AG04450 (cell line): Measurements from ENCODE around the gene DPYSL4. TPM values are rescaled to one million over a fixed set of nuclear protein-coding genes. Genes with fewer than 3 reads are reported as not detected.
"Not testable (repeated sequence)": the region's sequence is repeated elsewhere in the genome, so short reads cannot be mapped to it uniquely, and the experiment has no call there.

Experiments used
- CTCF ChIA-PET: fragments of 300-600, 350-600 bp; formaldehyde crosslinking; extraction: SDS; loops from one replicate; lab custom pipeline; 2022; ENCODE audit warnings: antibody characterized with exemption, inconsistent platforms; lab: Charles Lee
- POLR2A ChIA-PET: fragments of 350-600 bp; formaldehyde crosslinking; extraction: SDS; loops from one replicate; lab custom pipeline; 2021; ENCODE audit warnings: antibody characterized with exemption, inconsistent platforms; lab: Yijun Ruan, JAX
- DNase-seq: peaks from one replicate; pipeline ENCODE4 v3.0.0-alpha.2; 2011; ENCODE audit warnings: low read depth, low spot score
- H3K27ac ChIP-seq: one replicate; pipeline ENCODE4 v1.5.1; 2012; ENCODE audit warnings: low read depth, low read length, control low read depth
- H3K27me3 ChIP-seq: one replicate; pipeline ENCODE4 v1.6.0; 2012; ENCODE audit warnings: low read length; ENCODE audit not compliant: control insufficient read depth, insufficient read depth
- H3K4me3 ChIP-seq: 2 replicates; pipeline ENCODE4 v1.5.1; 2011; ENCODE audit warnings: mild to moderate bottlenecking, low read depth, low read length, control low read depth
- H3K9me3 ChIP-seq: 2 replicates; pipeline ENCODE4 v1.5.1; 2012; ENCODE audit warnings: low read length; ENCODE audit not compliant: control insufficient read depth, insufficient read depth
- polyA plus RNA-seq: library from polyadenylated mRNA; depleted of rRNA; stranded (reverse); fragments of >200 nt; gene quantifications from 2 replicates; pipeline ENCODE4 v1.2.3, GENCODE V29; 2011
- TF ChIP-seq, protein P1 (sequence below): IDR thresholded peaks from 2 replicates; pipeline ENCODE4 v1.5.1; 2011; ENCODE audit warnings: low read depth, low read length, control low read depth, inconsistent platforms

Gene DPYSL4
- polyA plus RNA-seq, 1 experiment, result 9.0 TPM

GRCh38 chr10:132156382-132156781 lies 30.4 kb upstream of the DPYSL4 start:
- H3K9me3 ChIP-seq, result no peaks in the 10 kb centered on the region; the same call in 1 of the 2 replicates
- ChIA-PET CTCF (no interaction called here), POLR2A (no interaction called here)
- no peak overlapping the region for H3K27ac ChIP-seq
- no peaks in the 10 kb centered on the region for H3K27me3 ChIP-seq
- no peak overlapping the region for H3K4me3 ChIP-seq
- TF ChIP-seq, protein P1, sequence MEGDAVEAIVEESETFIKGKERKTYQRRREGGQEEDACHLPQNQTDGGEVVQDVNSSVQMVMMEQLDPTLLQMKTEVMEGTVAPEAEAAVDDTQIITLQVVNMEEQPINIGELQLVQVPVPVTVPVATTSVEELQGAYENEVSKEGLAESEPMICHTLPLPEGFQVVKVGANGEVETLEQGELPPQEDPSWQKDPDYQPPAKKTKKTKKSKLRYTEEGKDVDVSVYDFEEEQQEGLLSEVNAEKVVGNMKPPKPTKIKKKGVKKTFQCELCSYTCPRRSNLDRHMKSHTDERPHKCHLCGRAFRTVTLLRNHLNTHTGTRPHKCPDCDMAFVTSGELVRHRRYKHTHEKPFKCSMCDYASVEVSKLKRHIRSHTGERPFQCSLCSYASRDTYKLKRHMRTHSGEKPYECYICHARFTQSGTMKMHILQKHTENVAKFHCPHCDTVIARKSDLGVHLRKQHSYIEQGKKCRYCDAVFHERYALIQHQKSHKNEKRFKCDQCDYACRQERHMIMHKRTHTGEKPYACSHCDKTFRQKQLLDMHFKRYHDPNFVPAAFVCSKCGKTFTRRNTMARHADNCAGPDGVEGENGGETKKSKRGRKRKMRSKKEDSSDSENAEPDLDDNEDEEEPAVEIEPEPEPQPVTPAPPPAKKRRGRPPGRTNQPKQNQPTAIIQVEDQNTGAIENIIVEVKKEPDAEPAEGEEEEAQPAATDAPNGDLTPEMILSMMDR, result no peak
- no peak for DNase-seq

- H3K4me3 ChIP-seq, result no peak overlapping the region
- POLR2A ChIA-PET, result no interaction called here
- H3K27me3 ChIP-seq, result no peaks in the 10 kb centered on the region
- TF ChIP-seq, protein P1, result no peak
- H3K27ac ChIP-seq, result no peak overlapping the region
- H3K9me3 ChIP-seq, result no peaks in the 10 kb centered on the region; the same call in 1 of the 2 replicates
- CTCF ChIA-PET, result interaction anchor here (1.2 kb wide), 1 partner anchor 15 kb away, joined by 4 read pairs; no protein-coding TSS in a partner anchor
- no peak for DNase-seq
Observed at GRCh38 chr10:132157101-132157500, 29.6 kb upstream of the DPYSL4 start.

DNA sequence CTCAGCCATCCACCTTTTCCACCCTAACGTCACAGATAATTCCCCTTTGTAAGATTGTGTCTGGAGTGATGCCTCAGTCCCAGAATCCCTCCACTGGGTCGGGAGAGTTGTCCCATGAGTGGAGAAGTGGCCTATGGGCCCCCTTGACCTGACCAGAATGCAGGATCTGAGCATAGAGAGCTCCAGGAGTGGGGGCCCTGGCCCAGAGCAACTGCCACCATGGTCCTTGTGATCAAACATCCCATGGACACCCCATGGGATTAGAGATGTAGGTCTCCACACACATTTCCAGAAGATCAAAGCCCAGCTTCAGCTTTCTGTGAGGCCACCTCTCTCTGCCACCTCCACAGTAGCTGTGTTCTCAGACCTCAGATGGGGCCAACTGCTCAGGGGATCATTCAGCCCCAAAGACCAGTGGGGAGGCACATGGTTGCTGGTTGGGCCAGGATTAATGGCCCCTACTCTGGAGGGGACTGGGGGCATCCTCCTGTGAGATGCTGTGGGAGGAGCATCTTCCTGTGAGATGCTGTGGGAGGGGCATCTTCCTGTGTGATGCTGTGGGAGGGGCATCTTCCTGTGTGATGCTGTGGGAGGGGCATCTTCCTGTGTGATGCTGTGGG lies 28.5 kb upstream of the DPYSL4 start:
- ChIA-PET CTCF (interaction anchor here (1.2 kb wide), 1 partner anchor 16 kb away, joined by 4 read pairs; no protein-coding TSS in a partner anchor), POLR2A (no interaction called here)
- TF ChIP-seq, protein P1, result no peak
- no peak for DNase-seq
- no peak overlapping the region for H3K4me3 ChIP-seq
- H3K27ac ChIP-seq, result no peak overlapping the region
- peaks cover 5% of the 10 kb centered on the region for H3K27me3 ChIP-seq
- no peaks in the 10 kb centered on the region; the same call in 1 of the 2 replicates for H3K9me3 ChIP-seq

DNA sequence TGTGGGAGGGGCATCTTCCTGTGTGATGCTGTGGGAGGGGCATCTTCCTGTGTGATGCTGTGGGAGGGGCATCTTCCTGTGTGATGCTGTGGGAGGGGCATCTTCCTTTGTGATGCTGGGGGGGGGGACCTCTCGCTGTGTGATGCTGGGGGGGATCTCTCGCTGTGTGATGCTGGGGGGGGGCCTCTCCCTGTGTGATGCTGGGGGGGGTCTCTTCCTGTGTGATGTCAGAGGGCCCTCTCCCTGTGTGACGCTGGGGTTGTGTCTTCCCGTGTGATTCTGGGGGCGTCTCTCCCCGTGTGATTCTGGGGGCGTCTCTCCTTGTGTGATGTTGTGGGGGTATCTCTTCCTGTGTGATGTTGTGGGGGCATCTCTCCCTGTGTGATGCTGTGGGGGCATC lies 27.9 kb upstream of the DPYSL4 start:
- CTCF ChIA-PET, result no interaction called here

DNA sequence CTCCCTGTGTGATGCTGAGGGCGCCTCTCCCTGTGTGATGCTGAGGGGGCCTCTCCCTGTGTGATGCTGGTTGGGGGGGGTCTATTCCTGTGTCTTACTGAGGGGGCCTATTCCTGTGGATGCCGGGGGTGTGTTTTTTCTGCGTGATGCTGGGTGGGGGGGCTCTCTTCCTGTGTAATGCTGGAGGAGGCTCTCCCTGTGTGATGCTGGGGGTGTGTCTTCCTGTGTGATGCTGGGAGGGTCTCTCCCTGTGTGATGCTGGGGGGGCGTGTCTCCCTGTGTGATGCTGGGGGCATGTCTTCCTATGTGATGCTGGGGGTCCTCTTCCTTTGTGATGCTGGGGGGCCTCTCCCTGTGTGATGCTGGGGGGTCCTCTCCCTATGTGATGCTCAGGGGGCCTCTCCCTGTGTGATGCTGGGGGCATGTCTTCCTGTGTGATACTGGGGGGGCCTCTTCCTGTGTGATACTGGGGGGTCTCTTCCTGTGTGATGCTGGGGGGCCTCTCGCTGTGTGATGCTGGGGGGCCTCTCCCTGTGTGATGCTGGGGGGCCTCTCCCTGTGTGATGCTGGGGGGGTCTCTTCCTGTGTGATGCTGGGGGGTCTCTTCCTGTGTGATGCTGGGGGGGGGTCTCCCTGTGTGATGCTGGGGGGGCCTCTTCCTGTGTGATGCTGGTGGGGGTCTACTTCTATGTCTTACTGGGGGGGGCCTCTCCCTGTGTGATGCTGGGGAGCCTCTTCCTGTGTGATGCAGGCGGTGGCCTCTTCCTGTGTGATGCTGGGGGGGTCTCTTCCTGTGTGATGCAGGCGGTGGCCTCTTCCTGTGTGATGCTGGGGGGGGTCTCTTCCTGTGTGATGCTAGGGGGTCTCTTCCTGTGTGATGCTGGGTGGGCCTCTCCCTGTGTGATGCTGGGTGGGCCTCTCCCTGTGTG lies 27.2 kb upstream of the DPYSL4 start:
- H3K27me3 ChIP-seq, DNase-seq, CTCF ChIA-PET, POLR2A ChIA-PET, H3K4me3 ChIP-seq, H3K27ac ChIP-seq, H3K9me3 ChIP-seq: not testable (repeated sequence)

More for the DNA sequence above, 27.9 kb upstream of the DPYSL4 start:
- POLR2A ChIA-PET, result no interaction called here
- no peak overlapping the region for H3K4me3 ChIP-seq
- H3K27me3 ChIP-seq, result peaks cover 5% of the 10 kb centered on the region
- H3K27ac ChIP-seq, result no peak overlapping the region
- TF ChIP-seq, protein P1, result no peak
- no peak for DNase-seq
- H3K9me3 ChIP-seq, result no peaks in the 10 kb centered on the region; the same call in 1 of the 2 replicates

DNA sequence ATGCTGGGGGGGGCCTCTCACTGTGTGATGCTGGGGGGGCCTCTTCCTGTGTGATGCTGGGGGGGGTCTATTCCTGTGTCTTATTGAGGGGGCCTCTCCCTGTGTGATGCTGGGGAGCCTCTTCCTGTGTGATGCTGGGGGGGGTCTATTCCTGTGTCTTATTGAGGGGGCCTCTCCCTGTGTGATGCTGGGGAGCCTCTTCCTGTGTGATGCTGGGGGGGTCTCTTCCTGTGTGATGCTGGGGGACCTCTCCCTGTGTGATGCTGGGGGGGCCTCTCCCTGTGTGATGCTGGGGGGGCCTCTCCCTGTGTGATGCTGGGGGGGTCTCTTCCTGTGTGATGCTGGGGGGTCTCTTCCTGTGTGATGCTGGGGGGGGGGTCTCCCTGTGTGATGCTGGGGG lies 26.5 kb upstream of the DPYSL4 start:
- H3K27ac ChIP-seq, H3K4me3 ChIP-seq, CTCF ChIA-PET, POLR2A ChIA-PET, H3K27me3 ChIP-seq, DNase-seq, H3K9me3 ChIP-seq: not testable (repeated sequence)

DNA sequence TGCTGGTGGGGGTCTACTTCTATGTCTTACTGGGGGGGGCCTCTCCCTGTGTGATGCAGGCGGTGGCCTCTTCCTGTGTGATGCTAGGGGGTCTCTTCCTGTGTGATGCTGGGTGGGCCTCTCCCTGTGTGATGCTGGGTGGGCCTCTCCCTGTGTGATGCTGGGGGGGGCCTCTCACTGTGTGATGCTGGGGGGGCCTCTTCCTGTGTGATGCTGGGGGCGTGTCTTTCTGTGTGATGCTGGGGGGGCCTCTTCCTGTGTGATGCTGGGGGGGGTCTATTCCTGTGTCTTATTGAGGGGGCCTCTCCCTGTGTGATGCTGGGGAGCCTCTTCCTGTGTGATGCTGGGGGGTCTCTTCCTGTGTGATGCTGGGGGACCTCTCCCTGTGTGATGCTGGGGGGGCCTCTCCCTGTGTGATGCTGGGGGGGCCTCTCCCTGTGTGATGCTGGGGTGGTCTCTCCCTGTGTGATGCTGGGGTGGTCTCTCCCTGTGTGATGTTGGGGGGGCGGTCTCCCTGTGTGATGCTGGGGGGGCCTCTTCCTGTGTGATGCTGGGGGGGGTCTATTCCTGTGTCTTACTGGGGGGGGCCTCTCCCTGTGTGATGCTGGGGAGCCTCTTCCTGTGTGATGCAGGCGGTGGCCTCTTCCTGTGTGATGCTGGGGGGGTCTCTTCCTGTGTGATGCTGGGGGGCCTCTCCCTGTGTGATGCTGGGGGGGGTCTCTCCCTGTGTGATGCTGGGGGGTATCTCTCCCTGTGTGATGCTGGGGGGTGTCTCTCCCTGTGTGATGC lies 25.7 kb upstream of the DPYSL4 start:
- H3K4me3 ChIP-seq, CTCF ChIA-PET, H3K27ac ChIP-seq, DNase-seq, POLR2A ChIA-PET, H3K9me3 ChIP-seq: not testable (repeated sequence)
- peaks cover 13% of the 10 kb centered on the region for H3K27me3 ChIP-seq
